ENCODE measurements around the gene NEK7. TPM values are rescaled to one million over a fixed set of nuclear protein-coding genes. Genes with fewer than 3 reads are reported as not detected.

NEK7 gene
- total RNA-seq, 1 donor from 2014 or later: 44.9 TPM

GRCh38 chr1:198316546-198317100 is 159.8 kb downstream of the NEK7 start:
- peaks cover 5% of the 10 kb centered on the region for H3K36me3 Mint-ChIP-seq (ENCODE audit: low read depth, unreplicated experiment)
- peaks cover 5% of the 10 kb centered on the region for H3K27me3 Mint-ChIP-seq (ENCODE audit: unreplicated experiment)
- no peak overlapping the region for H3K4me3 Mint-ChIP-seq (ENCODE audit: unreplicated experiment)
- peaks cover 22% of the 10 kb centered on the region for H3K4me1 Mint-ChIP-seq (ENCODE audit: unreplicated experiment)
- H3K27ac Mint-ChIP-seq (ENCODE audit: unreplicated experiment): no peak overlapping the region
- no peak for DNase-seq (ENCODE audit: low spot score)
- no peak for TF ChIP-seq CTCF (IDR thresholded peaks at IDR 0.05; ENCODE audit: unreplicated experiment)
- no peaks in the 10 kb centered on the region for H3K9me3 Mint-ChIP-seq (ENCODE audit: unreplicated experiment)

- Mint-ChIP-seq H3K4me1 (ENCODE audit: unreplicated experiment) (peaks cover 22% of the 10 kb centered on the region), H3K9me3 (ENCODE audit: unreplicated experiment) (no peaks in the 10 kb centered on the region), H3K27ac (ENCODE audit: unreplicated experiment) (no peak overlapping the region), H3K36me3 (ENCODE audit: low read depth, unreplicated experiment) (peaks cover 5% of the 10 kb centered on the region), H3K4me3 (ENCODE audit: unreplicated experiment) (no peak overlapping the region), H3K27me3 (ENCODE audit: unreplicated experiment) (peaks cover 5% of the 10 kb centered on the region)
- TF ChIP-seq CTCF (IDR thresholded peaks at IDR 0.05; ENCODE audit: unreplicated experiment): no peak
- no peak for DNase-seq (ENCODE audit: low spot score)
These were observed 161.3 kb downstream of the NEK7 start for GRCh38 chr1:198318085-198318484.

- DNase-seq (ENCODE audit: low spot score): no peak
- H3K9me3 Mint-ChIP-seq (ENCODE audit: unreplicated experiment): no peaks in the 10 kb centered on the region
- peaks cover 3% of the 10 kb centered on the region for H3K36me3 Mint-ChIP-seq (ENCODE audit: low read depth, unreplicated experiment)
- no peak for TF ChIP-seq CTCF (IDR thresholded peaks at IDR 0.05; ENCODE audit: unreplicated experiment)
- H3K27me3 Mint-ChIP-seq (ENCODE audit: unreplicated experiment): peaks cover 2% of the 10 kb centered on the region
- H3K4me3 Mint-ChIP-seq (ENCODE audit: unreplicated experiment): no peak overlapping the region
- H3K4me1 Mint-ChIP-seq (ENCODE audit: unreplicated experiment): peaks cover 14% of the 10 kb centered on the region
- no peak overlapping the region for H3K27ac Mint-ChIP-seq (ENCODE audit: unreplicated experiment)
These were observed 164.0 kb downstream of the NEK7 start for GRCh38 chr1:198320759-198321158.

GRCh38 chr1:198326232-198326631 is 169.4 kb downstream of the NEK7 start:
- Mint-ChIP-seq H3K4me3 (ENCODE audit: unreplicated experiment) (no peak overlapping the region), H3K4me1 (ENCODE audit: unreplicated experiment) (no peaks in the 10 kb centered on the region), H3K9me3 (ENCODE audit: unreplicated experiment) (no peaks in the 10 kb centered on the region), H3K27ac (ENCODE audit: unreplicated experiment) (no peak overlapping the region), H3K27me3 (ENCODE audit: unreplicated experiment) (no peaks in the 10 kb centered on the region), H3K36me3 (ENCODE audit: low read depth, unreplicated experiment) (no peaks in the 10 kb centered on the region)
- DNase-seq (ENCODE audit: low spot score): no peak
- TF ChIP-seq CTCF (IDR thresholded peaks at IDR 0.05; ENCODE audit: unreplicated experiment): no peak

GRCh38 chr1:198326915-198327314 is 170.1 kb downstream of the NEK7 start:
- H3K4me1 Mint-ChIP-seq (ENCODE audit: unreplicated experiment): no peaks in the 10 kb centered on the region
- DNase-seq (ENCODE audit: low spot score): no peak
- H3K4me3 Mint-ChIP-seq (ENCODE audit: unreplicated experiment): no peak overlapping the region
- no peaks in the 10 kb centered on the region for H3K9me3 Mint-ChIP-seq (ENCODE audit: unreplicated experiment)
- no peaks in the 10 kb centered on the region for H3K36me3 Mint-ChIP-seq (ENCODE audit: low read depth, unreplicated experiment)
- no peaks in the 10 kb centered on the region for H3K27me3 Mint-ChIP-seq (ENCODE audit: unreplicated experiment)
- no peak overlapping the region for H3K27ac Mint-ChIP-seq (ENCODE audit: unreplicated experiment)
- no peak for TF ChIP-seq CTCF (IDR thresholded peaks at IDR 0.05; ENCODE audit: unreplicated experiment)

Data from endothelial cell (in vitro differentiated cells).